ENCODE data around the gene FNDC10.

The FNDC10 gene

DNA sequence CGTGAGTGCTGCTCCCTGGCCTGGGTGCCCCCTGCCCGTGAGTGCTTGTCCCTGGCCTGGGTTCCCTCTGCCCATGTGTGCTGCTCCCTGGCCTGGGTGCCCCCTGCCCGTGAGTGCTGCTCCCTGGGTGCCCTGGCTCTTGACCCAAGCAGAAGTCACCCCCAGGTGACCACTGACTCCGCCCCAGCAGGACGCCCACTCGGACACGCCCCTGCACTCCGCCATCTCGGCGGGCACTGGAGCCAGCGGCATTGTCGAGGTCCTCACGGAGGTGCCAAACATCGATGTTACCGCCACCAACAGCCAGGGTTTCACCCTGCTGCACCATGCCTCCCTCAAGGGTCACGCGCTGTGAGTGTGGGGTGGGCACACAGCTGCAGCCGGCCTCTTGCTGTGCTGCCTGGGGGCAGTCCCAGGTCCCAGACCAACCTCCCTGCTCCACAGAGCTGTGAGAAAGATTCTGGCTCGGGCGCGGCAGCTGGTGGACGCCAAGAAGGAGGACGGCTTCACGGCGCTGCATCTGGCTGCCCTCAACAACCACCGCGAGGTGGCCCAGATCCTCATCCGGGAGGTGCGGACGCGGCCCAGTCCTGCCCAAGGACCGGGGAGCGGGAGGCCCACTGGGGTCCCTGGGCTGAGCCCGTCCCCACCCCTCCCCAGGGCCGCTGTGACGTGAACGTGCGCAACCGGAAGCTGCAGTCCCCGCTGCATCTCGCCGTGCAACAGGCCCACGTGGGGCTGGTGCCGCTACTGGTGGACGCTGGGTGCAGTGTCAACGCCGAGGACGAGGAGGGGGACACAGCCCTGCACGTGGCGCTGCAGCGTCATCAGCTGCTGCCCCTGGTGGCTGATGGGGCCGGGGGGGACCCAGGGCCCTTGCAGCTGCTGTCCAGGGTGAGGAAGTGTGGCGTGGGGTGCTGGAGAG is 28.2 kb upstream of the FNDC10 start:
- no peak for DNase-seq (ENCODE audit: low read depth in 2 of 2, low spot score in 1 of 2)

DNA sequence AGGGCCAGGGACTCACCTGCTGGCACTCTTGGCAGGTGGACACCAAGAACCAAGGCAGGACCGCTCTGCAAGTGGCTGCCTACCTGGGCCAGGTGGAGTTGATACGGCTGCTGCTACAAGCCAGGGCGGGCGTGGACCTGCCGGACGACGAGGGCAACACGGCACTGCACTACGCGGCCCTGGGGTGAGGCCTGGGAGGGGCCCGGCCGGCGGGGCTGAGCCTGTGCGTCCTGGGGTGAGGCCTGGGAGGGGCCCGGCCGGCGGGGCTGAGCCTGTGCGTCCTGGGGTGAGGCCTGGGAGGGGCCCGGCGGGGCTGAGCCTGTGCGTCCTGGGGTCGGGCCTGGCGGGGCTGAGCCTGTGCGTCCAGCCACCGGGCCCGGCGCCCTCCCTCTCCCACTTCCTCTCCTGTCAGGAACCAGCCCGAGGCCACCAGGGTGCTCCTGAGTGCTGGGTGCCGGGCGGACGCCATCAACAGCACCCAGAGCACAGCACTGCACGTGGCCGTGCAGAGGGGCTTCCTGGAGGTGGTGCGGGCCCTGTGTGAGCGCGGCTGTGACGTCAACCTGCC is 27.4 kb upstream of the FNDC10 start:
- no peak for DNase-seq (ENCODE audit: low read depth in 2 of 2, low spot score in 1 of 2)

DNA sequence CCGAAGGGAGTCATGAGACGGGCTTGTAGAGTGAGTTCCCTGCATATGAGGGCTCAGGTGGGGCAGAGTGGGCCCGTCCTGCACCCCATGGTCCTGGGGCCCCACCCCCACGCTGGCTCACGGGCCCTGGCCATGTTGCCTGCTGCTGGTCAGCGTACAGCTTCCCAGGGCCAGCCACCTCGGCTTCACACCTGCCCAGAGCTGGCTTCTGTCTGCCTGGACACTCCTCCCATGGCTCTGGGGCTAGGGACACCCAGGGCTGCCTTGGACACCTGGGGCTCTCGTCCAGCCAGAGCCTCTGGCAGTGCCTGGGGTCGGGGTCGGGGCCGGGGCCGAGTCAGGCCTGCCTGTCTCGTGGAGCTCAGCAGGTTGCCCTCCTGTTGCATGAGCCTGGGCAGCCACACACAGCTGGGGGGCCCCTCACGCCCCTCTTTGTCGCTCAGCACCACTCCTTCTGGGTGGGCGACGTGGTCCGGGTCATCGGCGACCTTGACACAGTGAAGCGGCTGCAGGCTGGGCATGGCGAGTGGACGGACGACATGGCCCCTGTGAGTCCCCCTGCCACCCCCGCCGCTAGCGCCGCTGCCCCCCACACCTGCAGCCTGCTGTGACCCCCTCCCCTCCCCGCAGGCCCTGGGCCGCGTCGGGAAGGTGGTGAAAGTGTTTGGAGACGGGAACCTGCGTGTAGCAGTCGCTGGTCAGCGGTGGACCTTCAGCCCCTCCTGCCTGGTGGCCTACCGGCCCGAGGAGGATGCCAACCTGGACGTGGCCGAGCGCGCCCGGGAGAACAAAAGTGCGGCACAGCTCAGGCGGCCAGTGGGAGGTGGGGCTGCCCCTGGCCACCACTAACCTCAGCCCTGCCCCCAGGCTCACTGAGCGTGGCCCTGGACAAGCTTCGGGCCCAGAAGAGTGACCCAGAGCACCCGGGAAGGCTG is 26.5 kb upstream of the FNDC10 start:
- DNase-seq (ENCODE audit: low read depth in 2 of 2, low spot score in 1 of 2), result no peak

DNA sequence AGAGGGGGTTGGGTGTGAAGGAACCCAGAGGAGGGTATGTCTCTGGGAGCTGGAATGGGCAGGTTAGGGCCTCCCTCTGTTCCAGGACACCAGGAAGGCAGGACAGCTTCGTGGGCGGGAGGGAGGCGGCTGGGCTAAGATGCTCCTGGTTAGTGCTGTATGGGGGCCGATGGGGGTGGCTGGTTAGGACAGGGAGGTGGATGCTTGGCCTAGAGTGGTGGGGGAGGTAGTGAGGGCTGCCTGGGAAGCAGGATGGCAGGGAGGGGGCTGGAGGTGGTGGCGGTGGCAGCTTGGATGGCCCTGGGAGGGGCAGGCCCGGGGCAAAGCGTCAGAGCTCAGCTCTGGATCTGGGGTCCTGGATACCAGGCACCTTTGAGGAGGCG is 25.9 kb upstream of the FNDC10 start:
- DNase-seq (ENCODE audit: low read depth in 2 of 2, low spot score in 1 of 2), result no peak

DNA sequence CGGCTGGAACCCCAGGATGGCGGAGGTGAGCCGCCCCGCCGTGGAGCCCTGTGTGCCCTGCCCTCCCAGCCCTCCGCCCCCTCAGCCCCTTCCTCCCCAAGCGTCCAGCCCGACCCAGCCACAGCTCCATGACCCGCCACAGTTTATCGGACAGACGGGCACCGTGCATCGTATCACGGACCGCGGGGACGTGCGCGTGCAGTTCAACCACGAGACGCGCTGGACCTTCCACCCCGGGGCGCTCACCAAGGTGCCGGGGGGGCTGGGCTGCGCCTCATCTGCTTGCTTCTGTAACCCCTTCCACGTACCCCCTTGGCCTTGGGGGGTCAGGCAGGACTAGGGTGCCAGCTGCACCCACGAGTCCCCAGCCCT is 25.5 kb upstream of the FNDC10 start:
- DNase-seq (ENCODE audit: low read depth in 2 of 2, low spot score in 1 of 2), result no peak

DNA sequence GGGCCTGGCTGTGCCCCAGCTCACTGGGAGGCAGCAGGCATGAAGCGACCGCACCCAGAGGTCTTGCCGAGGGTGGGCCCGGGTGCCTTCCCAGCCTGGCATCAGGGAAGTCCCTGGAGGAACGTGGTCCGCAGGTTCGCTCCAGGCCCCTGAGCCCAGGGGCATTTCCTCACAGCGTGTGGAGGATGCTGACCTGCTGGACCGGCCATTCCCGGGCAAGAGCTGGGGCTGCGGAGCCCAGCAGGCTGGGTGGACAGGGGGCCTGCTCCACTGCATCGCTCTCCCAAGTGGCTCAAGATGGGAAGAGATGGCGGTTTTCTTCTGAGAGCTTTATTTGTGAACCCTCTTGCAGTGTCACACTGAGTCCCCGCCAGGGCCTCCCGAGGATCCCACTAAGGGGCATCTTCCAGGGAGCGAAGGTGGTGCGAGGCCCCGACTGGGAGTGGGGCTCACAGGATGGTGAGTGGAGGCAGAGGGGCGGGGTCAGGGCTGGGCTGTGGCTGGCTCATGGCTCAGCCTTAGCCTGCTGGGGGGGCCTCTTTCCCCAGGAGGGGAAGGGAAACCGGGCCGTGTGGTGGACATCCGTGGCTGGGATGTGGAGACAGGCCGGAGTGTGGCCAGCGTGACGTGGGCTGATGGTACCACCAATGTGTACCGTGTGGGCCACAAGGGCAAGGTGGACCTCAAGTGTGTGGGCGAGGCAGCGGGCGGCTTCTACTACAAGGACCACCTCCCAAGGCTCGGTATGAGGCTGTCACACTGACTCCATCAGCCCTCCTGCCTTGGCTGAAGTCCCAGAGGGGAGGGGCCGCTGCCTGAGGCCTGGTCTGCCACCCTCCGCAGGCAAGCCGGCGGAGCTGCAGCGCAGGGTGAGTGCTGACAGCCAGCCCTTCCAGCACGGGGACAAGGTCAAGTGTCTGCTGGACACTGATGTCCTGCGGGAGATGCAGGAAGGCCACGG is 24.8 kb upstream of the FNDC10 start:
- no peak for DNase-seq (ENCODE audit: low read depth in 2 of 2, low spot score in 1 of 2)

DNA sequence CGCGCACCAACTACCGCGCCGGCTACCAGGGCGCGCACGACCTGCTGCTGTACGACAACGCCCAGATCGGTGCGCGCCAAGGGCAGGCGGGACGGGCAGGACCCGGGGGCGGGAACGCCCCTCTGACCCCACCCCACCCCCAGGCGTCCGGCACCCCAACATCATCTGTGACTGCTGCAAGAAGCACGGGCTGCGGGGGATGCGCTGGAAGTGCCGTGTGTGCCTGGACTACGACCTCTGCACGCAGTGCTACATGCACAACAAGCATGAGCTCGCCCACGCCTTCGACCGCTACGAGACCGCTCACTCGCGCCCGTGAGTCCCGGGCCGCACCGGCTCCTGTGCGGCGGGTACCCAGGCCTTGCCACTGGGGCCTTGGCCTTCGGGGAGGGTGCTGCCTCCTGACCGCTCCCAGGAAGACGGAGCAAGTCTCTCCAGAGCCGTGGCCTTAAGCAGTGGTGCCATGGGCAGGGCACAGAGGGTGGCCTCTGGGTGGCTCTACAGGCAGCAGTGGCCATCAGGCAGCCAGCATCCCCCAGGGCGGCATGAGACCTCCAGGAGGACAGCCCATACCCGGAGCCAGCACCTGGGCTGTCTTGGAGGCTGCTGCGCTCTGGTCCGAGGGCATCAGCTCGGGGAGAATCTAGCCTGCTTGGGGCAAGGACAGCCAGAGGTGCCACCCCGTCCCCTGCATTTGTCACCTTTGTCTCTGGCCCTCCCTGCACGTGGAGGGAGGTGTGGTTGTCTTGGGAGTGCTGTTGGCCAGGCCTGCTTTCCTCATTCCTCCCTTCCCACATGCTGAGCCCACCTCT is 23.9 kb upstream of the FNDC10 start:
- no peak for DNase-seq (ENCODE audit: low read depth in 2 of 2, low spot score in 1 of 2)

DNA sequence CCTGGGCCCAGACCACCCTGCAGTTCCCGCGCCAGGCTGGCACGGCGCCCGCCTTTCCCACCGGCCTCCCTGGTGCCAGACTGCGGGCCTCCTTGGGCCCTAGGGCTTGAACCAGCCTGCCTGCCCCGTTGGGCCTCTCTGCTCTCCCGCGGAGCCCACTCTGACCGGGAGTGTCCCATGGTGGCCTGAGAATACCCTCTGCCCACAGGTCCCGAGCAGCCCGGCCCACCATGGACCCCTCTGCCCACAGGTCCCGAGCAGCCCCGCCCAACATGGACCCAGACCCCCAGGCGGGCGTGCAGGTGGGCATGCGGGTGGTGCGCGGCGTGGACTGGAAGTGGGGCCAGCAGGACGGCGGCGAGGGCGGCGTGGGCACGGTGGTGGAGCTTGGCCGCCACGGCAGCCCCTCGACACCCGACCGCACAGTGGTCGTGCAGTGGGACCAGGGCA is 23.3 kb upstream of the FNDC10 start:
- DNase-seq (ENCODE audit: low read depth in 2 of 2, low spot score in 1 of 2), result no peak

DNA sequence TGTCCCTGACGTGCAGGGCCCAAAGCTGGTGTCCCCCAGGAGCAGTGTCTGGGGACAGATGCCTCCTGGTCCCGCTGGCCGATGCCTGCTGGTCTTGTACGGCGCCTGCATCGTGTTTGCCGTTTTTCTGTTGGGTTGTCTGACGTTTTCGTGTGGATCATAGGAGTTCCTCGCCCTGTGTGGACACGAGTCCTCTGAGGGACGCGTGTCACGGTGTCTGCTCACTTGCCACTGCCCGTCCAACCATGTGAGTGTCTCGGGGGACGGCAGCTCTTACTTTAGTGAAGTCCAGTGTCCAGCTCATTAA is 22.8 kb upstream of the FNDC10 start:
- DNase-seq (ENCODE audit: low read depth in 2 of 2, low spot score in 1 of 2), result no peak

DNA sequence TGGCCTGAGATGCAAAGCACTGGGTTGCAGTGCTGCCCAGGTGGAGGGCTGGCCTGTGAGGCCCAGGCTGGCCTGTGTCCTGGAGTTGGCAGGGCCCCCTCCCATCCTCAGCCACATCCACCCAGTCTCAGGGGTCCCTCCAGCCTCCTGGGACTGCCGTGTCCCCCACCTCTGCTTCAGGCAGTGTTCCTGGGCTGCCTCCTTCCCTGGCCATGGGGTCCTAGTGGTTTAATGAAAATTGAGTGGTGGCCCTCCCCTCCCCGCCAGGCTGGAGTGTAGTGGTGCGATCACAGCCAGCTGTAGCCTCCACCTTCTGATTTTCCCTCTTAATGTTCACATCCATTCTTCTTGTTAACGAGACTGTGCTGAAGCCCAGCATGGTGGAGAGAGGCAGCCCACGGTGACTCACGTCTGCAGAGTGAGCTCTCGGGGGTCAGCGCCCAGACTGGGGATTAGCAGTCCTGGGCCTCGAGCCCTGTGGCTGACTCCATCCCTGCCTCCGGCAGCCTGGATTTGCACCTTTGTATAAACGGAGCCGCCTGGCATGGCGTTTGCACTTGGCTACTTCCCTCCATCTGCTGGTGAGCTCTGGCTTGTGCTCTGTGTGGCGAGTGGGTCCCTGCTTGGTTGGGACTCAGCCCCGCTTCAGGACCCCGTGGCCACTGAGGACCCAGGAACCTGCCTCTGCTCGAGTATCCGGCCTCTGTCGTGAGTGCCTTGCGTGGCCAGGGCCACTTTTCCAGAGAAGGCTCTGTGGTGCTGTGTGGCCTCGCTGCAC is 22.3 kb upstream of the FNDC10 start:
- DNase-seq (ENCODE audit: low read depth in 2 of 2, low spot score in 1 of 2), result no peak

DNA sequence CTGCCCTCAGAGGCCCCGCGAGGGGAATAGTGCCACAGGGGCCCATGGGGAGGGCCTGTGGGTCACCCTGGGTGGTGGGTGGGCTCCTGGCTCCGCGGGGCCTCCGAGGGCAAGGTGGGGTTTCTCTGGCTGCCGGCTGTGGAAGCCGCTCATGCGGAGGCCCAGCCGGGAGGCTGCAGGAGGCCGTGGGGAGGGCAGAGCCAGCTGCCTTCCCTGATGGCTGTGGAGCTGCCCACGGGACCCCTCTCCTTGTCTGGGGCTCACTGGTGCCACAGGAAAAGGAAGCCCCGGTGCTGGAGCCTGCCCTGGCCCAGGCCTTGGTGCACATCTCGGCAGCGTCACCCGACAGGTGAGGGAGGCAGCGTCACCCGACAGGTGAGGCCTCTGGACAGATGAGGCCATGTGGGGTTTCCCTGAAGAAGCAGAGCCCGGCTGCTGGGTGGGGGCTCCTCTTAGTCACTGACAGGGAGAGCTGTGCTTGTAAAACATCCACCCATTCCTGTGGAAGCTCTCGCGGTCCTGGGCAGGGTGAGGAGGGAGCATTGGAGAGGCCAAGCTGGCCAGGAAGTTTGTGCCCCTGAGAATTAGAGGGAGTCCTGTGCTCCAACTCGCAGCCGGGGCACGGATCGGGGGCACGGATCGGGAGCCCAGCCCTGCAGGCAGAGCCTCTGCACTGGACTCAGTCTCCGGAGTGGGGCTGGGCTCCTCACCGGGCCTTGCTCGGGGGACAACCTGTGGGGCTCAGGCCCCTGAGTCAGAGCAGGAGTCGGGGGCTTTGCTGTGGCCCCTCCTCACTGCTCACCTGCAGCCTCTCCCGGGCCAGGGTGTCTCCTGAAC is 21.5 kb upstream of the FNDC10 start:
- no peak for DNase-seq (ENCODE audit: low read depth in 2 of 2, low spot score in 1 of 2)

DNA sequence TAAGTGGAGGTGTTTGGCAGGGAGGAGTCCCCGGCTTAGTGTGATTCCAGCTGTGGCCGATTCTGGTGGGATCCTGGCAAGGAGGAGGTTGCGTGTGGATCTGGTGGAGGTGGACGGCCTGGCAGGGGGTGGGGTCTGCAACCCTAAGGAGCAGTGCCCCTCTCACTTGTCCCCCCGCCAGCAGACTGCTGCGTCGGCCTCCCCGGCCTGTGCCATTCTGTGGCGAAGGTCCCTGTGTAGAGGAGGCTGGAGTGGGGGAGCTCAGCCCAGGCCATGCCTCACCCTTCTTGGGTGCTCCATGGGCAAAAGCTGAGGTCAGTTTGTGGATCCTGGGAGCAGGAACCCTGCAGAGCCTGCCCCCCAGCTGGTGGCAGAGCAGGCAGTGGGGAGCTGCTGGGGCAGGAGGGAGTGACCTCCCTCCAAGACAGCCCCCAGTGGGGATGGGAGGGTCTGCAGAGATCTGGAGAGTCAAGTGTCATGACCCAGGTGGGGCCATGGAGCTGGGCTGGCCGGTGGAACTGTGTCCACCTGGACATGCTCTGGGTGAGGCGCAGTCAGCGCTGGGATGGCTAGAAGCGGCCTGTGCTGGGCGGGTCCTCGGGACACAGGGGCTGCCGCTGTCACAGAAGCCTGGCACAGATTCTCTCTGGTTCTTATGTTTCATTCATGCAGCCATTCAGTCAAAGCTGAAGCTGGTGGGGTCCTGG is 20.7 kb upstream of the FNDC10 start:
- no peak for DNase-seq (ENCODE audit: low read depth in 2 of 2, low spot score in 1 of 2)

DNA sequence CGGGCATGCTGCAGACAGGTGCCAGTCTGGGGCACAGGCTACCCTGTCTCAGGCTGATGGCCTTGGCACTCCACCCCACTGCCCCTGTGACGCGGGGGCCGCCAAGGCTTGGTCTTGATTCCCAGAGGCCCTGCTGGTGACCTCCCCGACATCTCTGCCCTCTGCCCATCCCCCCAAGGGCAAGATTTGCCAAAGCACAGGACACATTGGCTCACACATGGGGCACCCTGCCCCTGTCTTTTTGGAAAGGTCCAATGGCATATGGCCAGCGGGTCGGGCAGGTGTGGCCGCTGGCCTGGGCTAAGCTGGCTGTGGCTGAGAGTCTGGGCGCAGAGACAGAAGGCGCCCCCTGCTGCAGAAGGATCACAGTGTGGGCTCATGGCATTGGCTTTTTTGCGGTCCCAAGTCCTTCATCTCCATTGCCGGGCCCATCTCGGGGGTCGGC is 20.0 kb upstream of the FNDC10 start:
- no peak for DNase-seq (ENCODE audit: low read depth in 2 of 2, low spot score in 1 of 2)

DNA sequence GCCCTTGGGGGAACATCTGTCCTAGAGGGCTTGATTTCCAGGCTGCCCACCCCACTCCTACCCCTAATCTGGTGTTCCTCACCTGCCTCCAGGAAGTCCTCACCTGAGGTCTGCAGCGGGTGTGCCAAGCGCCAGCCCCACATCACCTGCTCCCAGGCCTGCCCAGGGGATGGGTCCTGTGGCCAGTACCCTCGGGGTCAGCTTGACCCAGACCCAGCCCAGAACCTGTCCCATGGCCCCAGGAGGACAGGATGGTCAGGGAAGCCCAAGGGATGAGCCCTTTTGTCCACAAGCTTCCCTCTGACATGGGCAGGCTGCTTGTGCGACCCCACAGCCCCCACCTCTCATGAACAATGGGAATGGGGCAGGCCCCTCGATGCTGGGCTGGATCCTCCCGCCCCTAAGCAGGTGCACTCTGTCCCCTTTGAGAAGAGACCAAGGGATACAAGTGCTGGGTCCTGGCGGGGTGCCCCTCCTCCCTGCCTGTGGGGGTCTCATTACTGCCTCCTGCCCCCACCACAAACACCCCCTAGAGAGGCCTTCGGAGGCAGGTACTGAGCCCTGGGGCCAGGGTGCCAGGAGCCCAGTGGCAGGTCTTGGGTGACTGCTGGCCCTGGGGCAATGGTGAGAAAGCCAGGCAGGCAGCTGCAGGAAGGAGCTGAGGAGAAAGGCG is 18.6 kb upstream of the FNDC10 start:
- no peak for DNase-seq (ENCODE audit: low read depth in 2 of 2, low spot score in 1 of 2)

DNA sequence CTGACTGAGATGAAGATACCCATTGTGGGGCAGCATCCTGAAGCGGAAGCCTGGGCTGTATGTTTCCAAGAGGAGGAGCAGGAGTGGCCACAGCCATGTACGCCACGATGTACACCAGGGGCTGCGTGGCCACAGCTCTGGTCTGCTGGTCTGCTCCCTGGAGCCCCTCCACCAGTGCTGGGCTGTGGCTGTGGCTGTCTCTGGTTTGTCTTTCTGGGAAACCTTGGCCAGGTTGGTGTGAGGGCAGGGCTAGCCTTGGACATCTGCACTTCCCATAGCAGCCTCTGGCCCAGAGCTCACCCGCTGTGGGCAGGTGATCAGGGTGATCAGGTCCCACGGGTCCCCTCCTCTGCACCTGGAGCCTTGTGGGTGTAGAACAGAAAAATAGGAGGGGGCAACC is 18.0 kb upstream of the FNDC10 start:
- no peak for DNase-seq (ENCODE audit: low read depth in 2 of 2, low spot score in 1 of 2)

DNA sequence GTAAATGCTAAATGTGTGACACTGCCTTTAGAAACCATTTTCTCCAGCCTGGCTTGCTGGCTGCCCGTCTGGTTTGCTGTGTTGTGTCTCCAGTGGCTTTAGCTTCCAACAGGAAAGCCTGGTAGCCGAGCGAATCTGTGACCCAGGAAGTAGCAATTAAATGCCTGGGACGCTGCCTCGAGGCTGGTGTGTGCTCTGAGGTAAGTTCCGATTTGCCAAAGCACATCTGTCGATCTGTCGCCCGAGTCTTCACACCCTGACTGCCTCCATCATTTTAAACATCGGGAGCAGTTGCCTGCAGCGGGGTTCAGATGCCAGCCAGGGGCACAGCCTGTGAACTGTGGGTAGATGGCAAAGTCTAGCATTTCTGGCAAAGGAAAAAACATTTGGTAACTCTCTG is 17.6 kb upstream of the FNDC10 start:
- DNase-seq (ENCODE audit: low read depth in 2 of 2, low spot score in 1 of 2), result no peak

DNA sequence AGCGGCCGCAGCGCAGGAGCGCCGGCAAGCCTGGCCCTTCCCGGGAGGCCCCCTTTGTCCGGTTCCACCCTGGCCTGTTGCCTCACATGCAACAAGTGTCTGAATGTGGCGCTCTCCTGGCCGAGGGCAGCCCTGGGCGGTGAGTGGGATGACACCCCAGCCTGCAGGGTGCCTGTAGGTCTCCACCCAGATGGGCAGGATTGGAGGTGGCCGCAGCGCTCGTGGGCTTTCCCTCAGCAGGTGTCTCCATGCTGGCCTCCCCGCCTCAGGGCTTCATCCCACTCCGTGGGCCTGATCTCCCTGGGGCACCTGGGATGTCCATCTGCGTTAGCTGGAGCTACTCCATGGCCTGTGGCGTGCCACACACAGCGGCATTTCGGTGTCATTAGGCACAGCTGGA is 16.9 kb upstream of the FNDC10 start:
- DNase-seq (ENCODE audit: low read depth in 2 of 2, low spot score in 1 of 2), result no peak
